PC-9 (cell line): Measurements from ENCODE around the gene SYCP3. TPM values are rescaled to one million over a fixed set of nuclear protein-coding genes. Genes with fewer than 3 reads are reported as not detected.

ENCODE experiments used
- BruUV-seq: library from RNA; stranded (reverse); fragments of 400-500 nt; replicated peaks from 2 replicates; lab custom pipeline; 2021; lab: Mats Ljungman, UMichigan
- CTCF ChIA-PET: fragments of 300-600 bp; sonication (Branson Sonifier 250); formaldehyde crosslinking; loops from one replicate; lab custom pipeline; 2022; ENCODE audit warnings: antibody characterized with exemption; lab: Charles Lee
- POLR2A ChIA-PET: fragments of 300-600 bp; sonication (Branson Sonifier 250); formaldehyde crosslinking; loops from one replicate; lab custom pipeline; 2022; ENCODE audit warnings: antibody characterized with exemption; ENCODE audit not compliant: unreplicated experiment; lab: Charles Lee
- DNase-seq, 2 experiments: peaks; one replicate each; pipeline versions ENCODE4 v3.0.0 to v3.0.0-alpha.2; 2015 to 2022; ENCODE audit warnings: mixed read lengths in 1 of 2
- H2AFZ ChIP-seq: fragments of 200-600 bp; sonication (generic); 2 replicates; pipeline ENCODE4 v1.8.1; 2017; ENCODE audit warnings: antibody characterized with exemption
- H3F3A ChIP-seq: fragments of 200-600 bp; sonication (generic); 2 replicates; pipeline ENCODE4 v1.8.1; 2017; ENCODE audit warnings: antibody characterized with exemption, mild to moderate bottlenecking, low read depth; ENCODE audit not compliant: insufficient read depth
- H3K27ac ChIP-seq: fragments of 200-600 bp; sonication (generic); 2 replicates; pipeline ENCODE4 v1.6.1; 2016; ENCODE audit warnings: mixed run types
- H3K27me3 ChIP-seq: fragments of 200-600 bp; sonication (generic); 2 replicates; pipeline ENCODE4 v1.6.1; 2016; ENCODE audit warnings: low read depth, mixed run types; ENCODE audit not compliant: insufficient read depth
- H3K36me3 ChIP-seq: fragments of 200-600 bp; sonication (generic); 2 replicates; pipeline ENCODE4 v1.6.1; 2016; ENCODE audit warnings: low read depth, mixed run types
- H3K4me1 ChIP-seq: fragments of 200-600 bp; sonication (generic); replicated peaks from 2 replicates; pipeline ENCODE4 v1.6.1; 2016; ENCODE audit warnings: mixed run types; ENCODE audit not compliant: insufficient read depth
- H3K4me2 ChIP-seq: fragments of 200-600 bp; sonication (generic); 2 replicates; pipeline ENCODE4 v1.6.1; 2017; ENCODE audit warnings: mixed run types
- H3K4me3 ChIP-seq: fragments of 200-600 bp; sonication (generic); 2 replicates; pipeline ENCODE4 v1.6.1; 2016; ENCODE audit warnings: mixed run types
- H3K79me2 ChIP-seq: fragments of 200-600 bp; sonication (generic); 2 replicates; pipeline ENCODE4 v1.6.1; 2017; ENCODE audit warnings: low read depth, mixed run types
- H3K9me2 ChIP-seq: fragments of 200-600 bp; sonication (generic); 2 replicates; pipeline ENCODE4 v1.8.1; 2017; ENCODE audit warnings: mild to moderate bottlenecking; ENCODE audit not compliant: insufficient read depth
- H3K9me3 ChIP-seq: fragments of 200-600 bp; sonication (generic); 2 replicates; pipeline ENCODE4 v1.8.1; 2016; ENCODE audit warnings: low read depth; ENCODE audit not compliant: insufficient read depth
- H4K20me1 ChIP-seq: fragments of 200-600 bp; sonication (generic); 2 replicates; pipeline ENCODE4 v1.8.1; 2017; ENCODE audit not compliant: insufficient read depth
- EZH2 ChIP-seq: fragments of 200-600 bp; sonication (generic); IDR thresholded peaks from 2 replicates; pipeline ENCODE4 v1.8.0; 2017; ENCODE audit warnings: antibody characterized with exemption, low read depth
- intact Hi-C: fragments of 100-400 bp; cut with micrococcal nuclease; formaldehyde crosslinking; loops from one replicate; pipeline ENCODE4 v1.10.0; 2022; ENCODE audit not compliant: unreplicated experiment
- total RNA-seq: library from RNA; stranded (reverse); gene quantifications from 2 replicates; pipeline ENCODE4 v1.2.3, GENCODE V29; 2021
- TF ChIP-seq, protein P1 (sequence below): fragments of 200-600 bp; sonication (generic); conservative IDR thresholded peaks from 2 replicates; pipeline ENCODE4 v1.6.1; 2017; ENCODE audit warnings: mixed run types, antibody characterized with exemption, mild to moderate bottlenecking, moderate library complexity

Gene SYCP3
- total RNA-seq, 1 experiment from 2014 or later: 0.09 TPM

DNA sequence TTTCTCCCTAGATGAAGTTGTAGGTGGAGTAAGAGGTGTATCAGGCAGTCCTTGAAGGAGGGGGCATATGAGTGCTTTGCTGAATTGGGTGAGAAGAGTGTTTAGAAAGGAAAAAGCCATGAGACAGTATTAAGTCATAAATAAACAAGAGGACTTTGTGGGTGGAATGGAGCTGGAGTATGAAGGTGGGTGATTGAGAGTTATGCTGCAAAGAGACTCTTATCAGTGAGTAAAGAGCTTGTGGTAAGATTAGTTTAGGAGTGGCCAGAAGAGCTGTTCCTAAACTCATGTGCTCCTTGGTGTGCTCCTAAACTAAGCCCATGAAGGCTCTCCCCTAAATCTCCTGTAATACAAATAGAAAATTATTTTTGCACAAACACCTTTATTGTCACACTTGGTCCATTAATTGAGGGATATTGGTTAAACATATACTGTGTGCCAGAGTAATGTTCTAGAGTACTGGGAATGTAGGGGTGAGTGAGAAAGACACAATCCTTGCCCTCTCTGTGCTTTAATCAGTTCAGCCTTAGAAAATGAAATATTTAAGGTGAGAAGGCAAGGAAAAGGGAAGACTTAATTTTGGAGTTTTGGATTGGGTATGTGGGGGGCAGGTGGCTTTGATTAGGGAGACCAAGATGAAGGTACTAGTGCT lies 32.0 kb downstream of the SYCP3 start:
- Histone ChIP-seq H3K4me3 (no peak overlapping the region), H2AFZ (no peak overlapping the region), H4K20me1 (no peaks in the 10 kb centered on the region), H3K9me2 (no peaks in the 10 kb centered on the region), H3K79me2 (0 out of 2 replicates have a peak, but pooled peaks cover 3% of the 10 kb centered on the region), H3K27me3 (no peaks in the 10 kb centered on the region), H3K27ac (no peak overlapping the region), H3K36me3 (no peaks in the 10 kb centered on the region), H3K9me3 (no peaks in the 10 kb centered on the region), H3K4me1 (no peaks in the 10 kb centered on the region), H3K4me2 (no peak overlapping the region), H3F3A (no peaks in the 10 kb centered on the region)
- ChIA-PET POLR2A (interaction anchor here (0.6 kb wide), 1 partner anchor 1569 kb away, joined by 3 read pairs; no protein-coding TSS in a partner anchor), CTCF (no interaction called here)
- BruUV-seq: no TSS peak
- TF ChIP-seq, protein P1, sequence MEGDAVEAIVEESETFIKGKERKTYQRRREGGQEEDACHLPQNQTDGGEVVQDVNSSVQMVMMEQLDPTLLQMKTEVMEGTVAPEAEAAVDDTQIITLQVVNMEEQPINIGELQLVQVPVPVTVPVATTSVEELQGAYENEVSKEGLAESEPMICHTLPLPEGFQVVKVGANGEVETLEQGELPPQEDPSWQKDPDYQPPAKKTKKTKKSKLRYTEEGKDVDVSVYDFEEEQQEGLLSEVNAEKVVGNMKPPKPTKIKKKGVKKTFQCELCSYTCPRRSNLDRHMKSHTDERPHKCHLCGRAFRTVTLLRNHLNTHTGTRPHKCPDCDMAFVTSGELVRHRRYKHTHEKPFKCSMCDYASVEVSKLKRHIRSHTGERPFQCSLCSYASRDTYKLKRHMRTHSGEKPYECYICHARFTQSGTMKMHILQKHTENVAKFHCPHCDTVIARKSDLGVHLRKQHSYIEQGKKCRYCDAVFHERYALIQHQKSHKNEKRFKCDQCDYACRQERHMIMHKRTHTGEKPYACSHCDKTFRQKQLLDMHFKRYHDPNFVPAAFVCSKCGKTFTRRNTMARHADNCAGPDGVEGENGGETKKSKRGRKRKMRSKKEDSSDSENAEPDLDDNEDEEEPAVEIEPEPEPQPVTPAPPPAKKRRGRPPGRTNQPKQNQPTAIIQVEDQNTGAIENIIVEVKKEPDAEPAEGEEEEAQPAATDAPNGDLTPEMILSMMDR: no peak
- no peak for TF ChIP-seq EZH2
- DNase-seq: no peak
- intact Hi-C loops: no loop called here

DNA sequence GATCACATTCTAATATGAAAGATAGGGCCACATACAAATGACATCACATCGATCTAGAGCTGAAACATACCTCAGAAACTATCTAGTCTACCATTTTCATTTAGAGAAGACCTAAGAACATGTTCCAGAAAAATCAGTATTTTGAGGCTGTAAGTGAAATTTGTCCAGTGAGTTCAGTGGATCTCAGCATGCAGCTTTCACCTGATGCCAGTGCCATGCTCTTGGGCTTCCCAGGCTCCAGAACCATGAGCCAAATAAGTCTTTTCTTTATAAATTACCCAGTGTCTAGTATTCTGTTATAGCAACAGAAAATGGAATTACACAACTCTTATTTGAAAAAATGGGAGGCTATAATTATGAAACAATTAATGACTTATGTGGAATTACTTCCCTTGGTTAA lies 32.9 kb downstream of the SYCP3 start:
- POLR2A ChIA-PET: interaction anchor here (0.6 kb wide), 1 partner anchor 1569 kb away, joined by 3 read pairs; no protein-coding TSS in a partner anchor
- no peak for TF ChIP-seq EZH2
- TF ChIP-seq, protein P1: no peak
- DNase-seq: no peak
- Histone ChIP-seq H3K9me2 (no peaks in the 10 kb centered on the region), H2AFZ (no peak overlapping the region), H3K27ac (no peak overlapping the region), H4K20me1 (no peaks in the 10 kb centered on the region), H3K27me3 (no peaks in the 10 kb centered on the region), H3K79me2 (0 out of 2 replicates have a peak, but pooled peaks cover 3% of the 10 kb centered on the region), H3K4me1 (no peaks in the 10 kb centered on the region), H3F3A (no peaks in the 10 kb centered on the region), H3K9me3 (no peaks in the 10 kb centered on the region), H3K4me2 (no peak overlapping the region), H3K4me3 (no peak overlapping the region), H3K36me3 (no peaks in the 10 kb centered on the region)
- CTCF ChIA-PET: no interaction called here
- no TSS peak for BruUV-seq
- intact Hi-C loops: no loop called here

DNA sequence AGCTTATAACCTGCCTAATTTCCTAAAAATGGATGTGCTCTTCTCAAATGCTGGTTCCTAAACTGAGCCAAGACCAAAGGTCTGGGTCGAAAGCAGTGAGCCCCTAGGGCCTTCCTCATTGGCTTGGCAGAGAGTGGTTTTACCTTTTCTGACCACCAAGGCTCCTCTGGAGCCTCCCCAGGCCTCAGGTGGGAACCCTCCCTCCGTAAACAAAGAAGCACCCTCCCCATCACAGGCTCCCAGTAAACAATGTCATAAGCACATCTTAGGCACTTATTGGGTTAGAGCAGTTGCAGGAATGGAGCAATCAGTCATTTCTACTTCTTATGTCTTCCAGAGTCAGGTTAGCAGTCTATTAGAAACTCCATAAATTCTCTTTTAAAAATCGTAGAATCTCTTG lies 35.8 kb downstream of the SYCP3 start:
- Histone ChIP-seq H3K79me2 (peaks cover 14% of the 10 kb centered on the region; the same call in 1 of the 2 replicates), H3K9me3 (no peaks in the 10 kb centered on the region), H3K4me3 (no peak overlapping the region), H3F3A (no peaks in the 10 kb centered on the region), H4K20me1 (no peaks in the 10 kb centered on the region), H3K9me2 (no peaks in the 10 kb centered on the region), H3K27ac (no peak overlapping the region), H3K27me3 (no peaks in the 10 kb centered on the region), H2AFZ (no peak overlapping the region), H3K4me2 (no peak overlapping the region), H3K36me3 (no peaks in the 10 kb centered on the region), H3K4me1 (peaks cover 6% of the 10 kb centered on the region)
- CTCF ChIA-PET: no interaction called here
- POLR2A ChIA-PET: no interaction called here
- TF ChIP-seq, protein P1: no peak
- TF ChIP-seq EZH2: no peak
- no TSS peak for BruUV-seq
- DNase-seq: no peak
- intact Hi-C loops: no loop called here
